Esophagus squamous epithelium (tissue), 5 donors: ENCODE results near the gene PKDCC. TPM values are rescaled to one million over a fixed set of nuclear protein-coding genes. Genes with fewer than 3 reads are reported as not detected.
"Not testable (repeated sequence)": the region's sequence is repeated elsewhere in the genome, so short reads cannot be mapped to it uniquely, and the experiment has no call there.

Source experiments
- DNase-seq: peaks from one replicate; lab custom pipeline; 2025; lab: John Stamatoyannopoulos, UW
- H3K27ac ChIP-seq, 4 donors: fragments of 200-600 bp; sonication (generic); one replicate each; pipeline ENCODE4 v1.5.1; 2016 to 2019; ENCODE audit warnings: mild to moderate bottlenecking in 1 of 4
- H3K27me3 ChIP-seq, 4 donors: fragments of 200-600 bp; sonication (generic); 1 replicate in 3 of 4; 2 replicates in 1 of 4; pipeline versions ENCODE4 v1.5.1 to v1.6.0; 2017 to 2021; ENCODE audit warnings: antibody characterized with exemption in 1 of 4
- H3K36me3 ChIP-seq, 3 donors: fragments of 200-600 bp; sonication (generic); one replicate each; pipeline ENCODE4 v1.5.1; 2016 to 2019
- H3K4me1 ChIP-seq, 3 donors: fragments of 200-600 bp; sonication (generic); one replicate each; pipeline ENCODE4 v1.5.1; 2017 to 2019
- H3K4me3 ChIP-seq, 4 donors: fragments of 200-600 bp; sonication (generic); 1 replicate in 3 of 4; 2 replicates in 1 of 4; pipeline ENCODE4 v1.5.1; 2016 to 2019; ENCODE audit warnings: mild to moderate bottlenecking in 2 of 4, moderate library complexity in 1 of 4
- H3K9me3 ChIP-seq, 3 donors: fragments of 200-600 bp; sonication (generic); one replicate each; pipeline ENCODE4 v1.5.1; 2016 to 2019
- CTCF ChIP-seq, 6 experiments: fragments of 450-650 bp in 4 of 6; fragments of 200-600 bp in 2 of 6; sonication (generic) in 2 of 6; IDR thresholded peaks; one replicate each; pipeline ENCODE4 v1.5.1; 2016 to 2019; ENCODE audit warnings: antibody characterized with exemption in 6 of 6, mild to moderate bottlenecking in 4 of 6, moderate library complexity in 4 of 6
- POLR2A ChIP-seq, 4 donors: fragments of 450-650 bp; IDR thresholded peaks; one replicate each; pipeline ENCODE4 v1.6.1; 2017; ENCODE audit warnings: antibody characterized with exemption in 4 of 4, mild to moderate bottlenecking in 4 of 4, moderate library complexity in 3 of 4
- WGBS, 2 donors: methylation state at CpG; one replicate each; pipeline ENCODE4 v1.1.5; 2018; 5-methylcytosine and 5-hydroxymethylcytosine counted together
- intact Hi-C: fragments of 100-400 bp; cut with DNase I; formaldehyde crosslinking; loops from one replicate; pipeline ENCODE4 v1.15.0; 2022
- total RNA-seq, 4 donors: library from RNA; depleted of rRNA; stranded (reverse); fragments of >200 nt; gene quantifications; one replicate each; pipeline ENCODE4 v1.1.0, GENCODE V29; 2016
- donor health status: DM: yes; HTN: yes; CAD: no.

PKDCC gene
- total RNA-seq, 4 donors from 2014 or later = 0.53 to 16.8 (median 6.4) TPM

GRCh38 chr2:42079737-42080287, 32.0 kb downstream of the PKDCC start:
- no peak for TF ChIP-seq CTCF (IDR thresholded peaks at IDR 0.05)
- no peak for TF ChIP-seq POLR2A (IDR thresholded peaks at IDR 0.05)

GRCh38 chr2:42081151-42081550, 33.3 kb downstream of the PKDCC start:
- H3K36me3 ChIP-seq, DNase-seq, H3K4me3 ChIP-seq, H3K27ac ChIP-seq, intact Hi-C loops, H3K9me3 ChIP-seq: not testable (repeated sequence)
- Histone ChIP-seq H3K4me1 (peaks cover 0 to 23% (median 10%) of the 10 kb centered on the region in 3 donors), H3K27me3 (peaks cover 0 to 19% (median 0%) of the 10 kb centered on the region in 4 donors)
- 88 to 95% methylated on average over 4 of the region's 4 CpGs for WGBS, 2 donors

More at GRCh38 chr2:42079737-42080287, 32.0 kb downstream of the PKDCC start:
- no peak for DNase-seq
- peaks cover 0 to 12% (median 10%) of the 10 kb centered on the region in 3 donors for H3K4me1 ChIP-seq
- WGBS, 2 donors = 58 to 60% methylated on average over 3 of the region's 3 CpGs
- H3K9me3 ChIP-seq = no peaks in the 10 kb centered on the region
- intact Hi-C loops = no loop called here
- peaks cover 0 to 19% (median 0%) of the 10 kb centered on the region in 4 donors for H3K27me3 ChIP-seq
- H3K4me3 ChIP-seq = no peak overlapping the region
- H3K27ac ChIP-seq = no peak overlapping the region
- H3K36me3 ChIP-seq = no peaks in the 10 kb centered on the region

GRCh38 chr2:42082016-42082415, 34.2 kb downstream of the PKDCC start:
- Histone ChIP-seq H3K36me3 (no peaks in the 10 kb centered on the region), H3K27ac (no peak overlapping the region), H3K9me3 (no peaks in the 10 kb centered on the region), H3K27me3 (peaks cover 0 to 19% (median 0%) of the 10 kb centered on the region in 4 donors), H3K4me3 (no peak overlapping the region), H3K4me1 (peaks cover 0 to 23% (median 10%) of the 10 kb centered on the region in 3 donors)
- intact Hi-C loops = no loop called here
- no peak for TF ChIP-seq CTCF (IDR thresholded peaks at IDR 0.05)
- TF ChIP-seq POLR2A (IDR thresholded peaks at IDR 0.05) = no peak
- no peak for DNase-seq
- 81 to 87% methylated on average over 2 of the region's 2 CpGs for WGBS, 2 donors

GRCh38 chr2:42084231-42084671, 36.4 kb downstream of the PKDCC start:
- WGBS, 2 donors = 47 to 60% methylated on average over 5 to 6 of the region's 6 CpGs
- intact Hi-C loops = no loop called here
- DNase-seq = no peak
- TF ChIP-seq CTCF (IDR thresholded peaks at IDR 0.05) (no peak), POLR2A (IDR thresholded peaks at IDR 0.05) (no peak)
- H3K4me3 ChIP-seq = no peak overlapping the region
- peaks cover 0 to 23% (median 10%) of the 10 kb centered on the region in 3 donors for H3K4me1 ChIP-seq
- H3K27me3 ChIP-seq = peaks cover 0 to 21% (median 0%) of the 10 kb centered on the region in 4 donors
- H3K27ac ChIP-seq = peak overlapping the region in 1 of 4 donors; percentile 34
- no peaks in the 10 kb centered on the region for H3K36me3 ChIP-seq
- no peaks in the 10 kb centered on the region for H3K9me3 ChIP-seq

- not testable (repeated sequence) for H3K36me3 ChIP-seq, H3K9me3 ChIP-seq, DNase-seq, H3K27ac ChIP-seq, H3K4me3 ChIP-seq
- Histone ChIP-seq H3K4me1 (peaks cover 0 to 23% (median 10%) of the 10 kb centered on the region in 3 donors), H3K27me3 (peaks cover 0 to 13% (median 0%) of the 10 kb centered on the region in 4 donors)
- 75 to 81% methylated on average over 4 of the region's 4 CpGs for WGBS, 2 donors
- intact Hi-C loops = loop anchor here (5.0 kb wide), 2 partner anchors 213 to 233 kb away; no protein-coding TSS in a partner anchor
Measured at GRCh38 chr2:42085070-42085469, 37.2 kb downstream of the PKDCC start.

GRCh38 chr2:42085706-42086487, 38.1 kb downstream of the PKDCC start:
- TF ChIP-seq CTCF (IDR thresholded peaks at IDR 0.05) (no peak), POLR2A (IDR thresholded peaks at IDR 0.05) (no peak)
- no peak overlapping the region for H3K4me3 ChIP-seq
- intact Hi-C loops = loop anchor here (5.0 kb wide), 2 partner anchors 214 to 234 kb away; no protein-coding TSS in a partner anchor
- 58 to 72% methylated on average over 7 to 8 of the region's 8 CpGs for WGBS, 2 donors
- H3K4me1 ChIP-seq = peaks cover 0 to 23% (median 10%) of the 10 kb centered on the region in 3 donors
- H3K36me3 ChIP-seq = no peaks in the 10 kb centered on the region
- H3K27me3 ChIP-seq = peaks cover 0 to 11% (median 0%) of the 10 kb centered on the region in 4 donors
- H3K27ac ChIP-seq = no peak overlapping the region
- no peak for DNase-seq
- no peaks in the 10 kb centered on the region for H3K9me3 ChIP-seq
